ENCODE measurements around the gene KRT5. TPM values are rescaled to one million over a fixed set of nuclear protein-coding genes. Genes with fewer than 3 reads are reported as not detected.

Gene KRT5
- total and polyA plus RNA-seq, 2 of the 13 experiments (the other 11 are each of a cell fraction or from before 2014, with no cell fraction given), result 0.08 TPM; not detected in 1

- DNase-seq (ENCODE audit: low spot score), result peak; percentile 17
- H3K4me2 ChIP-seq (ENCODE audit: low read depth, low read length), result no peak overlapping the region
- intact Hi-C loops (cut with micrococcal nuclease; ENCODE audit: unreplicated experiment), result loop anchor here (2.0 kb wide), 1 partner anchor 350 kb away; no protein-coding TSS in a partner anchor
- no peaks in the 10 kb centered on the region for H4K20me1 ChIP-seq (ENCODE audit: insufficient read depth, low read length)
- H3K9ac ChIP-seq (ENCODE audit: insufficient read depth, low read depth, low read length), result no peak overlapping the region
- no peaks in the 10 kb centered on the region for H3K4me1 ChIP-seq (ENCODE audit: insufficient read depth, low read length)
- no peak for FAIRE-seq
- H3K36me3 ChIP-seq (replicated peaks in 1 of 2; ENCODE audit: control insufficient read depth in 1 of 2, insufficient read depth in 2 of 2, low read length in 2 of 2), result no peaks in the 10 kb centered on the region
- H3K27ac ChIP-seq (ENCODE audit: extremely low read length, insufficient read depth, low read length), result no peak overlapping the region
- ATAC-seq, result peak; percentile 78
- CTCF ChIA-PET (ENCODE audit: low intra/inter-chr PET ratio, low total read pairs), result interaction anchor here (0.8 kb wide), 1 partner anchor 134 kb away, joined by 5 read pairs; no protein-coding TSS in a partner anchor
- WGBS (ENCODE audit: low lambda C conversion rate), result 15% methylated on average over 4 of the region's 4 CpGs
- no peak overlapping the region for H3K4me3 ChIP-seq (replicated peaks in 1 of 3; ENCODE audit: insufficient read depth in 1 of 3, low read depth in 2 of 3, low read length in 3 of 3)
- no peak overlapping the region for H2AFZ ChIP-seq (ENCODE audit: low read length)
- no peaks in the 10 kb centered on the region for H3K27me3 ChIP-seq (ENCODE audit: control insufficient read depth in 1 of 2, insufficient read depth in 2 of 2, low read length in 2 of 2)
- BruUV-seq (replicated peaks), result no TSS peak
- TF ChIP-seq STAG1 (CRISPR knock-in tag; IDR thresholded peaks at IDR 0.05), result peak; percentile 41; the same call in 1 of the 2 replicates
- no peak for TF ChIP-seq CSRNP2 (CRISPR knock-in tag; conservative IDR thresholded peaks at IDR 0.05; ENCODE audit: low read depth)
- TF ChIP-seq, protein P1, sequence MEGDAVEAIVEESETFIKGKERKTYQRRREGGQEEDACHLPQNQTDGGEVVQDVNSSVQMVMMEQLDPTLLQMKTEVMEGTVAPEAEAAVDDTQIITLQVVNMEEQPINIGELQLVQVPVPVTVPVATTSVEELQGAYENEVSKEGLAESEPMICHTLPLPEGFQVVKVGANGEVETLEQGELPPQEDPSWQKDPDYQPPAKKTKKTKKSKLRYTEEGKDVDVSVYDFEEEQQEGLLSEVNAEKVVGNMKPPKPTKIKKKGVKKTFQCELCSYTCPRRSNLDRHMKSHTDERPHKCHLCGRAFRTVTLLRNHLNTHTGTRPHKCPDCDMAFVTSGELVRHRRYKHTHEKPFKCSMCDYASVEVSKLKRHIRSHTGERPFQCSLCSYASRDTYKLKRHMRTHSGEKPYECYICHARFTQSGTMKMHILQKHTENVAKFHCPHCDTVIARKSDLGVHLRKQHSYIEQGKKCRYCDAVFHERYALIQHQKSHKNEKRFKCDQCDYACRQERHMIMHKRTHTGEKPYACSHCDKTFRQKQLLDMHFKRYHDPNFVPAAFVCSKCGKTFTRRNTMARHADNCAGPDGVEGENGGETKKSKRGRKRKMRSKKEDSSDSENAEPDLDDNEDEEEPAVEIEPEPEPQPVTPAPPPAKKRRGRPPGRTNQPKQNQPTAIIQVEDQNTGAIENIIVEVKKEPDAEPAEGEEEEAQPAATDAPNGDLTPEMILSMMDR (CRISPR knock-in tag; IDR thresholded peaks at IDR 0.05), result peak; percentile 49
- TF ChIP-seq, protein P2, sequence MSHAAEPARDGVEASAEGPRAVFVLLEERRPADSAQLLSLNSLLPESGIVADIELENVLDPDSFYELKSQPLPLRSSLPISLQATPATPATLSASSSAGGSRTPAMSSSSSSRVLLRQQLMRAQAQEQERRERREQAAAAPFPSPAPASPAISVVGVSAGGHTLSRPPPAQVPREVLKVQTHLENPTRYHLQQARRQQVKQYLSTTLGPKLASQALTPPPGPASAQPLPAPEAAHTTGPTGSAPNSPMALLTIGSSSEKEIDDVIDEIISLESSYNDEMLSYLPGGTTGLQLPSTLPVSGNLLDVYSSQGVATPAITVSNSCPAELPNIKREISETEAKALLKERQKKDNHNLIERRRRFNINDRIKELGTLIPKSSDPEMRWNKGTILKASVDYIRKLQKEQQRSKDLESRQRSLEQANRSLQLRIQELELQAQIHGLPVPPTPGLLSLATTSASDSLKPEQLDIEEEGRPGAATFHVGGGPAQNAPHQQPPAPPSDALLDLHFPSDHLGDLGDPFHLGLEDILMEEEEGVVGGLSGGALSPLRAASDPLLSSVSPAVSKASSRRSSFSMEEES (CRISPR knock-in tag; IDR thresholded peaks at IDR 0.05), result no peak
- no peak for TF ChIP-seq MTF1 (CRISPR knock-in tag; IDR thresholded peaks at IDR 0.05)
- no peak for TF ChIP-seq ZNF138 (CRISPR knock-in tag; IDR thresholded peaks at IDR 0.05; ENCODE audit: low read depth)
- TF ChIP-seq ERF (CRISPR knock-in tag; IDR thresholded peaks at IDR 0.05), result no peak
- no peak for TF ChIP-seq ZNF775 (CRISPR knock-in tag; IDR thresholded peaks at IDR 0.05; ENCODE audit: borderline replicate concordance)
- no peak for TF ChIP-seq HDAC2 (CRISPR knock-in tag; IDR thresholded peaks at IDR 0.05)
- no peak for TF ChIP-seq SP4 (CRISPR knock-in tag; IDR thresholded peaks at IDR 0.05)
- POLR2A ChIA-PET, result no interaction called here
- no peaks in the 10 kb centered on the region for H3K79me2 ChIP-seq (ENCODE audit: insufficient read depth, low read length)
- in situ Hi-C loops (cut with HindIII; ENCODE audit: extremely low pct_ligation_motif_present, low pct_unique_long_range_greater_than_20kb), result no loop called here
- peaks cover 14% of the 10 kb centered on the region for H3K9me3 ChIP-seq (ENCODE audit: low read length)
These were observed 13.1 kb downstream of the KRT5 start for GRCh38 chr12:52506858-52507715.
